HG03565 (cell line): ENCODE results near the gene KRT74.

Experiments used
- ATAC-seq: cut with Tn5 transposase; IDR thresholded peaks from one replicate; pipeline ENCODE4 v1.9.1; 2021; ENCODE audit warnings: mild to moderate bottlenecking, moderate library complexity; ENCODE audit not compliant: unreplicated experiment

The KRT74 gene

DNA sequence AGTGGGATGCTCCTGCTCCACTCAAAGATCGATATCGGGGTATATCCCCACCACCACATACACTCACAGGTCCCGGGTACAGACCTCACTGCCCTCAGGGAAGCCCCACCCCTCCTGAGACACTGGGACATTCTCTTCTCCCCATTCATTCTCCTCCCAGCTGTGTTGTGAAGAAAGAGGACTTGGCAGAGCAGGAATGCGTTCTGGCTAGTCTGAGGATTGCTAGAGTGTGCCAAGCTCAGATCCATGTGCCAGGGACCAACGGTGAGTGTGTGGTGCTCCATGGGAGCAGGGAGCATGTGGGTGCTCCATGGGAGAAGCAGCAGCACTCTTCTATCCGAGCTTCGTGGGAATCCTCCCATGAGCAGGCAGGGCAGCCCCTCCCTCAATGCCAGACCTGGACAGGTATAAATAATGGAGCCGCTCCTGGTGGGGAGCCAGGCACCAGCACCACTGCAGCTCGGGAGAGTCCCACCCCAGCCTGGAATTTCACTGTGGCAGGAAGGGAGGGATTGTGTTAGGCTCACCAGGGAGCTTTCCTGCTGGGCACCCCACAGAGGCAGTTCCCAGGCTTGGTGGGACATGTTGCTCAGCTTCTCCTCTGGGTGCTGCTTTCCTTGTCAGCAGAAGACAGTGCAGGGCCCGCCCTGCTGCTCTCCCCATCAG, 51.2 kb downstream of the KRT74 start:
- no peak for ATAC-seq

DNA sequence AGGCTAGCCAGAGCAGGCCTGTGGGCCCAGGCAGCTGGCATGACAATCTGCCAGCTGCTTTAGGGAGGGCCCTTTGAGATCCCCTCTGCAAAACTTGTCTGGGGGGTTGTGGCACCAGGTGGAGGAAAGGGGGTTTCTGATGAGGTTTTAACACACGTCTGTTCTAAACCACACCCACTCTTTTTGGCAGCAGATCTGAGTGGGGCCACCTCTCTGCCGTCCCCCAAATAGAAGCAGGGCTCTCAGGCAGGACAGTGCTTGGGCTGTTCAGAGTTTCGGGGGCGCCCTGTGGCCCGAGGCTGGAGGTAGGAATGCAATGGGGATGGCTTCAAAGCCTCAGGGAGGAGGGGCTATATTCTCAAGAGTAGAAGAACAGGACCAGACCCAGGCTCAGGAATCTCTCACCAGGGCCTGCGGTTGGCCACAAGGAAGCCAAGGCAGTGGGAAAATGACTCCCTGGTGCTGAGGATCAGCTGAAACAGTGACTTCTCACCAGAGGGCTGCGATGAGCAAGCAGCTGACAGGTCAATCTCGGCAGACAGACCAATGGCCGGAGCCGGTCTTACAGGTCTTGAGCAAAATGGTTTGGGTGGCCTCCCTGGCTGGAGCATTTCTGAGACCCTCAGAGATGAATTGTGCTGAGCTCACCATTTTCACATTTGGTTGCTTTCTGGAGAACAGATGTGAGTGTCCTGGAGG, 51.9 kb downstream of the KRT74 start:
- ATAC-seq: no peak

DNA sequence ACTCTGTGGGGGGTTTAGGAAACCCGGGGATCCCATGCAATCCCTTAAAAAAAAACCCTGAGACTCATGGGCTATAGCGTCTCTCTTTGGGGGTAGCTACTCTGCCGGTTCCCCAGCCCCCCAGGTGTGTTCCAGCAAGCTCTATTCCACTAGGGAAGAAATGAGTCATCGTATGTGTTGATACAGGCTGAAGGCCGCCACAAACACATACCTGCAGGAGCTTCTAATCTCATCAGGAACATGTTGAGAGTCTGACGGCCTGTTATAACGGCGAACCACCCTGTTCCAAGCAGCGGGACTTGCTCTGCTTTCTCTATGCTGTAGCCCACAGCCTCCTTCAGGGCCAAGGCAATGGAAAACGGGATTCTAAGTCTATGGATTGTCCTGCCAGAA, 52.5 kb downstream of the KRT74 start:
- no peak for ATAC-seq

DNA sequence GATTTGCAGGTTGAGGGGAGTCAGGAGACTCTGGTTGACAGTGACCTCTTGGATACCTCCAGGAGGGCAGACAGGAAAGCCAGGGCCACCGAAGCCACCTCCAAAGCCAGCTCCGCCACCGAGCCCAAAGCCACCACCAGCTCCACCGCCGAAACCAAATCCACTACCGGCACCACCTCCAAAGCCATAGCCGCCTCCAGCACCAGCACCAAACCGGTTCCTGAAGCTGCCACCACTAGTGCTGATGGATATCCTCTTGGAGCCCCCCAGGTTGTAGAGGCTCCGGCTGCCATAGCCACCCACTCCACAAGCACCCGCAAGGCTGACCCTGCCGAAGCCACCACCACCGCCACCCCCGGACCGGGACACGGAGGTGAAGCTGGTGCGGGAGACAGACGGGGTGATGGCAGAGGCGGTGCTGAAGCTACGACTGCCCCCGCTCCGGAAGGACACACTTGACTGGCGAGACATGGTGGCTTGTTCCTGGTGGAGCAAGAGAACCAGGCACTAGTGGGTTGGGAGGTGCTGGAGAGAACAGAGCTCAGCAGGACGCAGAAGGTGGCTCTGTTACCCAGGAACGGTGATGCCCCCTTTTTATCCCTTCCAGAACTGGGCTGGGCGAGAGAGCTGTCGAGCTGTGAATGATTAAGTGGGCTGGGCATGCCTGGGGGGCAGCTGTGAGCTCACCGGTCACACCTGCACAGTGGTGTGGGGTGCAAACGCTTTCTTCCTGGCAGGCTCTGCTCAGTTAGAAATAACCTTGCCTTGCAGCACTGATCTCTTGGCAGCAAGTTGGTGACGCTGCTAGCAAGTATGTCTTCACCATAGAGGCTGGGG, 53.6 kb downstream of the KRT74 start, which contains the start of gene KRT5:
Gene KRT5 (minus strand): TSS at position 569 of the 837 bp plus-strand sequence. CDS start 98 bp downstream, at position 471.
- ATAC-seq: no peak

DNA sequence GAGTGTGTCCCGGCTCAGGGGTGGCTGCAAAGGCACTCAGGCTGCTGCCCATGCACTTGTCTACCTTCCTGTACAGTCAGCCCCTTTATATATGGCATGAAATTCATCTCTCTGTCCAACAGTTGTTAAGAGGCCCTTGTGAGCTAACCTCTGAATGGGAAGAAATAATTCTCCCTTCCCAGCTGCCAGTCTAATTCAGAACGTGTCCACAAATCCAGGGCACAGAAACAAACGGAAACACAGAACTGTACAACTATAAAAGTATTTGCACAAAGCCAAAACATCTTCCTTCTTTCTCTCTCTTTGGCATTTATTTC, 54.3 kb downstream of the KRT74 start:
- ATAC-seq: no peak

DNA sequence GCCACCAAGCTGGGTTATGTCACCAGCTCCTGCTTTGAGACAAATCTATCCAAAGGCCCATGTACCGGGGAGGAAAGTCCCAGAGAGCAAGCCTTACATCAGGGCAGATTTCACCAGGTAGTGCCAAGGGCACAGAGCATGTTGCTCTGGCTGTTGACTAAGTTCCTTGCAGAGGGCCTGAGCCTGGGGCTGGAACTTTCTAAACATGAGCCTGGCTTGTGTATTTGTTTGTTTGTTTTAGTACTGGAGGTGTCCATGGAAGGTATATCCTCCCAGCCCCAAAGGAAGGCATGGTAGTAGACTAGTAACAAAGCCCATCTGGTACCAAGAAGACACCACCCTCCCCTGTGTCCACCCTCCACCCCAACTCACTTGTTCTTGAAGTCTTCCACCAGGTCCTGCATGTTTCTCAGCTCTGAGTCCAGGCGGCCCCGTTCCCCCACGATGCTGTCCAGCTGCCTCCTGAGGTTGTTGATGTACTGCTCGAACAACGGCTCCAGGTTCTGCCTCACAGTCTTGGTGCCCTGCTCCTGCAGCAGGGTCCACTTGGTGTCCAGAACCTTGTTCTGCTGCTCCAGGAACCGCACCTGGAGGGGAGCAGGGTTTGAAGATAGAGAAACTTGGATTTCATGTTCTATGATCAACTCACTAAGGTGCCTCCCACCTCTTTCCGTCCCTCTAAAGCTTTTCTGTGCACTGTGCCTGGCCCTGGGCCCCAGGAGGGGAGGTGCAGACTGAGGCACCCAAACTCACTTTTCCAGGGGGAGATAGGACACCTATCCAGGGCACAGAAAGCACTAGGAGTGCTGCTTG, 54.9 kb downstream of the KRT74 start:
- ATAC-seq: no peak

DNA sequence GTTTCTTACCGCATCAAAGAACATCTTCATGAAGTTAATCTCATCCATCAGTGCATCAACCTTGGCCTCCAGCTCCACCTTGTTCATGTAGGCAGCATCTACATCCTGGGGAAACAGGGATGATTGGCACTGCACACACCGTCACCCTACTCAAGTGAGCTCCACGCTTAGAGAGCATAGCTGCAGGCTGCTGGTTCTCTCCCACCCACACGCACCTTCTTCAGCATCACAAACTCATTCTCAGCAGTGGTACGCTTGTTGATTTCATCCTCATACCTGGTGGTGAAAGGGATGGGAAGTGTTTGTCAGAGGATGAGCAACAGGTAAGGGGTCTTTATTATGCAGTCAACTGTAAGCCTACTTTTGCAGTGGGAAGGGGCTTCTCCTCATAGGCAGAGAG, 55.8 kb downstream of the KRT74 start:
- ATAC-seq: no peak

DNA sequence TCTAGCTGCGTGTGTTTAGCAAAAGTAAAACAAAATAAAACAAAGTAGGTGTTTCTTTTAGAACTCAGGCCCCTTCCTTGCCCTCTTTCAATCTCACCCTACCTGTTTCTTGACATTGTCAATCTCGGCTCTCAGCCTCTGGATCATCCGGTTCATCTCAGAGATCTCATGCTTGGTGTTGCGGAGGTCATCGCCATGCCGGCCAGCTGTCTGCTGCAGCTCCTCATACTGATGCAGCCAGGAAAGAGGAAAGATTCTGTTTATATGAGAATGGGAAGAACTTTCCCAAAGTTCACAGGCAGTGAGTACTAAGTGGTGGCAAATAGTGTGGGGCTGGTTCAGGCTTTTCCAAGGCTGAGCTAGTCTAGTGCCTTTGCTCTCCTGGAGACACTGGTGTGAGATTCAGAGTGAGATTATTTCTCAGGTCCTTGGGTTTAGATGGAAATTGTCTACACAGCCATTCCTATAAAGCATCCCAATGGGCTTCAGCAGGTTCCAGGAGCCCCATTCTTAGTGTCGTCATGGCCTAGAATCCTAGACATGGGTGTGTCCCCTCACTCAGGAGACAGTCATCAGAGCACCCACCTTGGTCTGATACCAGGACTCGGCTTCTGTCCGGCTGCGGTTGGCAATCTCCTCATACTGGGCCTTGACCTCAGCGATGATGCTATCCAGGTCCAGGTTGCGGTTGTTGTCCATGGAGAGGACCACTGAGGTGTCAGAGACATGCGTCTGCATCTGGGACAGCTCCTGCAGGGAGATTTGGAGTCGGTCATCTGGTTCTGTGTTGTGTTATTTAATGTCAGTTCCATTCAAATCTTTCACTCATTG, 56.4 kb downstream of the KRT74 start:
- no peak for ATAC-seq

DNA sequence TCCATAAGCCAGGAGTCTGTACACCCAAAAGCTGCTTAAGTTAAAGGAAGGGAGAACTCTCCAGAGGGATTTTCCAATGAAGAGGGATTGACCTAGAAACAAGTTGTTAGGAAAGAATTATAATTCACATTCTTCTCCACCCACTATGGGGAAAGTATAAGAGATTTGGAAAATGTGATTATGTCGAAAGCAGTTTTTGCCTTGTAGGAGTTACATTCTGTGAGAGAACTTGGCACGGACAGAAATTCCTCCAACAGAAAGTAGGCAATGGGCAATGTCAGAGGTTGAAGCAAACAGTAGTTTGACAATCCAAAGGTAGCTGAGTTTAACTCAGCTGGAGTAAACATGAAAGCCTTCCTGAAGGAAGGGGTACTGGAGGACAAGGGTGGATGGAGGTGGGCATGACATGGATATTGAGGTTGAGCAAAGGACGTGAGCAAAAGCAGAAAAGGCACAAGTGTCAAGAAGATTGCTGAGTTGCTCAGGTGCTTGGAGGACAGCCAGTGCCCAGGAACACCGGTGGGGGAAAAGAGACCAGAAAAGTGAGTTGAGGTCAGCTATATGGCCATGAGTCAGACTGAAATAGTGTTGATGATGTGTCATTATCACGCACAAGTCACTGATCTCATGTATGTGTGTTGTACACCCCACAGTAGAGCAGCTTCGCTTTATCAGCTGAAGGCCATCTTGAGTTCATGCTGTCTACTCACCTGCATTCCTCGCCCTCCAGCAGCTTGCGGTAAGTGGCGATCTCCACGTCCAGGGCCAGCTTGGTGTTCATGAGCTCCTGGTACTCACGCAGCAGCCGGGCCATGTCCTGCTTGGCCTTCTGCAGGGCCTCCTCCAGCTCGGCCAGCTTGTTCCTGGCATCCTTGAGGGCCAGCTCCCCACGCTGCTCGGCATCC, 57.5 kb downstream of the KRT74 start:
- ATAC-seq: no peak
